B cell (primary cell): ENCODE data around the gene EML5. TPM values are rescaled to one million over a fixed set of nuclear protein-coding genes. Genes with fewer than 3 reads are reported as not detected.

Source experiments
- ATAC-seq: fragments of 200-7000 bp; cut with Tn5 transposase; one replicate; pipeline ENCODE4 v1.10.0; 2021; ENCODE audit warnings: low read depth, mild to moderate bottlenecking, moderate number of reproducible peaks, moderate library complexity
- CTCF ChIA-PET: fragments of 350-600 bp; sonication (Branson Sonifier 250); formaldehyde crosslinking; loops from one replicate; lab custom pipeline; 2021; ENCODE audit warnings: antibody characterized with exemption, inconsistent platforms; lab: Charles Lee
- POLR2A ChIA-PET: fragments of 350-600 bp; sonication (Branson Sonifier 250); formaldehyde crosslinking; loops from one replicate; lab custom pipeline; 2021; ENCODE audit warnings: antibody characterized with exemption; lab: Charles Lee
- DNase-seq: peaks from one replicate; pipeline ENCODE4 v3.0.0; 2013
- H2AFZ ChIP-seq: 2 replicates; pipeline ENCODE4 v1.6.1; 2012; ENCODE audit warnings: mild to moderate bottlenecking, low read depth, low read length; ENCODE audit not compliant: insufficient read depth, poor library complexity, severe bottlenecking
- H3K27ac ChIP-seq, 2 donors: 1 replicate in 1 of 2; 2 replicates in 1 of 2; pipeline ENCODE4 v1.5.1; 2012 to 2013; ENCODE audit warnings: low read length in 2 of 2, mild to moderate bottlenecking in 2 of 2, moderate library complexity in 1 of 2
- H3K27me3 ChIP-seq, 4 experiments: fragments of 200-600 bp in 1 of 4; sonication (generic) in 1 of 4; replicated peaks in 1 of 4; 1 replicate in 2 of 4; 2 replicates in 2 of 4; pipeline versions ENCODE4 v1.6.1 to v1.7.0; 2013 to 2016; ENCODE audit warnings: low read length in 3 of 4, mild to moderate bottlenecking in 2 of 4, mixed read lengths in 1 of 4, moderate library complexity in 1 of 4; ENCODE audit not compliant: insufficient read depth in 4 of 4, control insufficient read depth in 3 of 4; ENCODE audit errors: control extremely low read depth in 1 of 4
- H3K36me3 ChIP-seq, 2 experiments: replicated peaks in 1 of 2; 1 replicate in 1 of 2; 2 replicates in 1 of 2; pipeline versions ENCODE4 v1.6.1 to v1.7.1; 2013; ENCODE audit warnings: low read length in 1 of 2; ENCODE audit not compliant: insufficient read depth in 2 of 2, control insufficient read depth in 1 of 2; ENCODE audit errors: control extremely low read depth in 1 of 2, extremely low read depth in 1 of 2
- H3K4me1 ChIP-seq, 2 donors: fragments of 200-600 bp in 1 of 2; sonication (generic) in 1 of 2; 1 replicate in 1 of 2; 2 replicates in 1 of 2; pipeline versions ENCODE4 v1.5.1 to v1.6.1; 2013 to 2017; ENCODE audit warnings: low read length in 2 of 2; ENCODE audit not compliant: control insufficient read depth in 2 of 2, insufficient read depth in 2 of 2
- H3K4me2 ChIP-seq: replicated peaks from 2 replicates; pipeline ENCODE3; 2012; ENCODE audit warnings: mild to moderate bottlenecking, low read depth, low read length; ENCODE audit not compliant: poor library complexity, severe bottlenecking
- H3K4me3 ChIP-seq, 5 experiments: fragments of 200-600 bp in 1 of 5; sonication (generic) in 1 of 5; 1 replicate in 3 of 5; 2 replicates in 2 of 5; pipeline versions ENCODE4 v1.5.1 to v1.7.0; 2011 to 2016; ENCODE audit warnings: low read length in 4 of 5, mild to moderate bottlenecking in 4 of 5, low read depth in 2 of 5, control low read depth in 1 of 5, moderate library complexity in 1 of 5; ENCODE audit not compliant: insufficient read depth in 1 of 5; ENCODE audit errors: control extremely low read depth in 1 of 5, extremely low read depth in 1 of 5
- H3K79me2 ChIP-seq: fragments of 200-600 bp; sonication (generic); one replicate; pipeline ENCODE4 v1.6.0; 2016; ENCODE audit warnings: low read length; ENCODE audit not compliant: control insufficient read depth, insufficient read depth
- H3K9ac ChIP-seq: fragments of 200-600 bp; sonication (generic); 2 replicates; pipeline ENCODE4 v1.6.1; 2017; ENCODE audit warnings: mild to moderate bottlenecking, low read length, moderate library complexity
- H3K9me3 ChIP-seq, 3 donors: one replicate each; pipeline versions ENCODE4 v1.6.1 to v1.7.1; 2013; ENCODE audit warnings: low read length in 2 of 3; ENCODE audit not compliant: control insufficient read depth in 2 of 3, insufficient read depth in 1 of 3; ENCODE audit errors: control extremely low read depth in 1 of 3
- H4K20me1 ChIP-seq: 2 replicates; pipeline ENCODE4 v1.6.0; 2012; ENCODE audit warnings: mild to moderate bottlenecking, low read length; ENCODE audit not compliant: insufficient read depth, control insufficient read depth, poor library complexity, severe bottlenecking
- H3K27ac Mint-ChIP-seq: one replicate; pipeline ENCODE4 v1.8.0; 2021; ENCODE audit warnings: mixed read lengths
- H3K27me3 Mint-ChIP-seq: one replicate; pipeline ENCODE4 v1.8.0; 2021; ENCODE audit warnings: mixed read lengths
- H3K4me1 Mint-ChIP-seq: one replicate; pipeline ENCODE4 v1.8.0; 2021; ENCODE audit warnings: mixed read lengths
- H3K4me3 Mint-ChIP-seq: one replicate; pipeline ENCODE4 v1.8.0; 2021; ENCODE audit warnings: mixed read lengths
- H3K9me3 Mint-ChIP-seq: one replicate; pipeline ENCODE4 v1.8.0; 2022; ENCODE audit warnings: mixed read lengths; ENCODE audit not compliant: insufficient read depth
- CTCF ChIP-seq: fragments of 200-600 bp; IDR thresholded peaks from one replicate; pipeline ENCODE4 v1.8.0; 2022; ENCODE audit warnings: antibody characterized with exemption, mild to moderate bottlenecking
- EZH2 ChIP-seq: IDR thresholded peaks from 2 replicates; pipeline ENCODE4 v1.6.1; 2012; ENCODE audit warnings: borderline replicate concordance, low read depth, mild to moderate bottlenecking, moderate library complexity, low read length; ENCODE audit not compliant: insufficient read depth, poor library complexity, severe bottlenecking
- WGBS: methylation state at CpG from one replicate; pipeline ENCODE4 v1.1.5; 2013; ENCODE audit warnings: missing lambda C conversion rate; ENCODE audit not compliant: insufficient coverage; 5-methylcytosine and 5-hydroxymethylcytosine counted together
- intact Hi-C: fragments of 100-400 bp; cut with micrococcal nuclease; formaldehyde crosslinking; loops from one replicate; pipeline ENCODE4 v1.10.0; 2022
- polyA plus RNA-seq: library from polyadenylated mRNA; depleted of rRNA; stranded (reverse); fragments of >200 nt; gene quantifications from 2 replicates; pipeline ENCODE4 v1.2.3, GENCODE V29; 2012
- total RNA-seq, 2 donors: library from RNA; stranded (reverse); fragments of 120-200 nt in 1 of 2; gene quantifications; 1 replicate in 1 of 2; 2 replicates in 1 of 2; pipeline versions ENCODE4 v1.2.3 to v1.2.4, GENCODE V29; 2013 to 2022

EML5 gene
- total and polyA plus RNA-seq, 2 donors (not counting 1 experiment from before 2014, with no cell fraction given): 1.7 to 6.9 TPM

GRCh38 chr14:88698651-88699050, 94.1 kb downstream of the EML5 start:
- no peak for ATAC-seq
- Mint-ChIP-seq H3K27ac (no peak overlapping the region), H3K4me1 (no peaks in the 10 kb centered on the region), H3K4me3 (no peak overlapping the region), H3K9me3 (no peaks in the 10 kb centered on the region), H3K27me3 (no peaks in the 10 kb centered on the region)
- Histone ChIP-seq H3K4me2 (no peak overlapping the region), H3K27me3 (no peaks in the 10 kb centered on the region), H3K9ac (no peak overlapping the region), H3K27ac (no peak overlapping the region), H3K4me1 (no peaks in the 10 kb centered on the region), H3K4me3 (no peak overlapping the region), H2AFZ (no peak overlapping the region), H4K20me1 (no peaks in the 10 kb centered on the region), H3K79me2 (no peaks in the 10 kb centered on the region), H3K9me3 (no peaks in the 10 kb centered on the region), H3K36me3 (no peaks in the 10 kb centered on the region)
- CTCF ChIA-PET: no interaction called here
- TF ChIP-seq EZH2 (no peak), CTCF (no peak)
- POLR2A ChIA-PET: no interaction called here
- intact Hi-C loops: no loop called here
- no peak for DNase-seq
- no CpG with 5 or more reads among the region's 5 CpGs for WGBS

- Mint-ChIP-seq H3K27me3 (no peaks in the 10 kb centered on the region), H3K4me1 (no peaks in the 10 kb centered on the region), H3K4me3 (no peak overlapping the region), H3K27ac (no peak overlapping the region), H3K9me3 (no peaks in the 10 kb centered on the region)
- no peak for ATAC-seq
- H3K79me2 ChIP-seq: no peaks in the 10 kb centered on the region
- H2AFZ ChIP-seq: no peak overlapping the region
- no peaks in the 10 kb centered on the region for H3K4me1 ChIP-seq
- ChIA-PET CTCF (no interaction called here), POLR2A (no interaction called here)
- H3K9ac ChIP-seq: no peak overlapping the region
- no peaks in the 10 kb centered on the region for H3K27me3 ChIP-seq
- no peaks in the 10 kb centered on the region for H3K9me3 ChIP-seq
- WGBS: no CpG with 5 or more reads among the region's 3 CpGs
- H3K4me3 ChIP-seq: no peak overlapping the region
- H3K4me2 ChIP-seq: no peak overlapping the region
- intact Hi-C loops: no loop called here
- DNase-seq: no peak
- H3K36me3 ChIP-seq: no peaks in the 10 kb centered on the region
- no peaks in the 10 kb centered on the region for H4K20me1 ChIP-seq
- no peak for TF ChIP-seq EZH2
- no peak for TF ChIP-seq CTCF
- H3K27ac ChIP-seq: no peak overlapping the region
Measured at GRCh38 chr14:88695870-88696269, 96.9 kb downstream of the EML5 start.
